ENCODE measurements around the gene ETDB. TPM values are rescaled to one million over a fixed set of nuclear protein-coding genes. Genes with fewer than 3 reads are reported as not detected.
A peak's percentile ranks its signal among the peaks of the same experiment; 100 is the strongest.
"Not testable (repeated sequence)": the region's sequence is repeated elsewhere in the genome, so short reads cannot be mapped to it uniquely, and the experiment has no call there.

ETDB gene
- total RNA-seq: not detected

DNA sequence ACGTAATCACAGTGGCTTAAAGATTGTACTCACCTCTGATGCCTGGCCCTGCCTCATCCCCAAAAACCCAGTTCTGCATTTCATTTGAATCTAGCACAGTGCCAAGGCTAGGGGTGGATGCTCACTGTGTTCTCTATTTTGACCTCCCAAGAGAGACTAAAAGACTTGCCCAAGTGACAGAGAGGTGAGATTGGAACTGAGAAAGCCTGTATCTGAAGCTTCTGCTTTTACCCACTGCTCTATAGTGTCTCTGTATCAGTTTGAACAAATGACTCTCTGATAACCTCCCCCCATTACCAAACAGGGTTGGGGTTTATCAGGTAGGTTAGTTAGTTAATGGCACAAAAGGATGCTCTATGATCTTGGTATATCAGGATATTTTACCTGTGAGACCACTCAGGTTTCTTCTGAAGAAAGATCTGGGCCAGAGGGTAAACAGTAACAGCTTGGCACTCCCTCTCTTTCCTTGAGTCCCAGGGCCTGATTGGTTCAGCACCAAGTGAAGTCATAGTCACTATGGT, at the start of gene ETDB:
Gene ETDB (minus strand): TSS at position 471 of the 521 bp plus-strand sequence. CDS start 1,265 bp downstream, outside the sequence.
- DNase-seq; ATAC-seq; H3K9me3 Mint-ChIP-seq; H3K36me3 Mint-ChIP-seq (ENCODE audit: insufficient read depth); H3K27me3 Mint-ChIP-seq (ENCODE audit: low read depth); H3K4me3 Mint-ChIP-seq; H3K4me1 Mint-ChIP-seq (ENCODE audit: low read depth): not testable (repeated sequence)

GRCh38 chrX:135169534-135169933, 49.2 kb upstream of the ETDB start:
- ATAC-seq; H3K36me3 Mint-ChIP-seq (ENCODE audit: insufficient read depth); H3K9me3 Mint-ChIP-seq; H3K4me3 Mint-ChIP-seq; DNase-seq; H3K27me3 Mint-ChIP-seq (ENCODE audit: low read depth); H3K4me1 Mint-ChIP-seq (ENCODE audit: low read depth): not testable (repeated sequence)

DNA sequence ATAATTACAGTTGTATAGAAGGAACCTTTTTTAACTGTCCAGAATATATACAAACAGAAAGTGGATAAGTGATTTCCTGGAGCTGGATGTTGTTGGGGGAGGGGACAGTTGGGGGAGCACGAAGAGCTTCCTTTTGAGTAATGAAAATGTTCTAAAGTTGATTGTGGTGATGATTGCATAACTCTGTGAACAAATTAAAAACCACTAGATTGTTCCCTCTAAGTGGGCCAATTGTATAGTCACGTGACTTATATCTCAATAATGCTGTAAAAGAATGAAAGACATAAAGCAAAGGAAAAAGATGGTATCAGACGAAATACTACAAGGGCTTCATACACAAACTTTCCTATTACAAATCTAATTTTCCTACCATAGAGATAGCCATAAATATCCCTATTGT, 48.2 kb upstream of the ETDB start:
- H3K4me1 Mint-ChIP-seq (ENCODE audit: low read depth): no peaks in the 10 kb centered on the region
- no peak overlapping the region for H3K4me3 Mint-ChIP-seq
- H3K27me3 Mint-ChIP-seq (ENCODE audit: low read depth): peaks cover 2% of the 10 kb centered on the region
- ATAC-seq: no peak
- no peaks in the 10 kb centered on the region for H3K9me3 Mint-ChIP-seq
- no peaks in the 10 kb centered on the region for H3K36me3 Mint-ChIP-seq (ENCODE audit: insufficient read depth)
- no peak for DNase-seq

DNA sequence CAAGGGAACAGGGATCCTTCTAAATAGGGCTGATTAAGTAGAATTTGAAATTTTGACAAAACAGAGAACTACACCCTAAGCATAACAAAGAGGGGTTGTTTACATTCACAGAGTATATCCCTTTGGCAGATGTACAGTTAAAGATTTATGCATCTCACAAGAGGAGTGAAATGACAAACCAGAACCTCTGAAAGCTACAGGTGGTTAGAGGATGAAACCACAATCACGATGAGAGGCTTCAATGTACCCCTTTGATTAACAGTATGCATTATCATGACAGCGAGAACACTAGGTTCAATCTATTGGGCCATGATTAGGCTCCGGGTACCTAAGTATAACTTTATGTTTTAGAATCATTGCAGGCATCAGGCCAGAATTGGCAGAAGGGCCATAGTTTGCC, 34.4 kb upstream of the ETDB start:
- ATAC-seq: peak in 1 of 2 donors; percentile 44
- H3K4me1 Mint-ChIP-seq (ENCODE audit: low read depth); H3K9me3 Mint-ChIP-seq; H3K27me3 Mint-ChIP-seq (ENCODE audit: low read depth); H3K4me3 Mint-ChIP-seq; DNase-seq; H3K36me3 Mint-ChIP-seq (ENCODE audit: insufficient read depth): not testable (repeated sequence)

DNA sequence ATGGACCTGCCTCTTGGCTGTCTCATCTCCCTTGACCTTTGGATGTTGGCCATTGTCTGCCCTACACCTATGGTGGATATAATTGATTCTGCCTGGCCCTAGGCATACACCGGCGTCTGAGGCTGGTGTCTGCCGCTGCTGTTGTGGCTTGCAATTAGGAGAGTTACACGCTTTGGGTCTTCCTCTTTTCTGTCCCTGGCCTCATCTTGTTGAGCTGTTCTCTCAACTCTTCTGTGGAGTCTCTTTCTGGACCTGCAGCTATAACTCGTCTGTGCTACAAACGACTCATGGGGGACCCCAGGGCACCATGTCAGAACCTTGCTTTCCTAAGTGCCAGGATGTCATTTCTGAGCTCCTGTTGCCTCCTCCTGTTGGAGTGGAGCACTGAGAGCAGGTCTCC, 5.8 kb upstream of the ETDB start:
- not testable (repeated sequence) for H3K27me3 Mint-ChIP-seq (ENCODE audit: low read depth); ATAC-seq

GRCh38 chrX:135116064-135116463, 4.3 kb downstream of the ETDB start:
- not testable (repeated sequence) for ATAC-seq, DNase-seq

More for the DNA sequence above, 5.8 kb upstream of the ETDB start:
- not testable (repeated sequence) for H3K4me1 Mint-ChIP-seq (ENCODE audit: low read depth); H3K36me3 Mint-ChIP-seq (ENCODE audit: insufficient read depth); DNase-seq; H3K4me3 Mint-ChIP-seq; H3K9me3 Mint-ChIP-seq

DNA sequence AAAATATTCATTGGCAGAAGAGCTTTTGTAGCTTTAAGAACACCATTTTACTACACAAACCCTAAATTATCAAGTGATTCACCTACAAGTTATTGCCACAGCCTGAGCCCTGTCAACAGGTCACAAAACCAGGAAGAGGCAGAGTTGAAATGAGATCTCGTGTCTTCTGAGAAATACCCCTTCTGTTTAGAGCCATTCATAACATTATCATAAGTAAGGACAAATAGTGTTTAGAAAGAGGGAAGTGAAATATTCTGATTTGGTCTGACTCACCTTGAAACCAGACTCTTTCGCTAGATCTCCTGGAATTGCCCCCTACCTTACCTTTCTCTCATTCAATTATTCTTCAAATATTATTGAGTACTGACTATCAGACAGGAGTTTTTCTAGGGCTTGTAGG, 5.9 kb downstream of the ETDB start:
- peak; percentile 55 to 57 for ATAC-seq
- Mint-ChIP-seq H3K27me3 (ENCODE audit: low read depth) (peaks cover 7% of the 10 kb centered on the region), H3K9me3 (no peaks in the 10 kb centered on the region), H3K4me3 (no peak overlapping the region), H3K4me1 (ENCODE audit: low read depth) (no peaks in the 10 kb centered on the region), H3K36me3 (ENCODE audit: insufficient read depth) (no peaks in the 10 kb centered on the region)
- DNase-seq: no peak

More at GRCh38 chrX:135116064-135116463, 4.3 kb downstream of the ETDB start:
- H3K4me1 Mint-ChIP-seq (ENCODE audit: low read depth); H3K27me3 Mint-ChIP-seq (ENCODE audit: low read depth); H3K9me3 Mint-ChIP-seq; H3K4me3 Mint-ChIP-seq; H3K36me3 Mint-ChIP-seq (ENCODE audit: insufficient read depth): not testable (repeated sequence)

DNA sequence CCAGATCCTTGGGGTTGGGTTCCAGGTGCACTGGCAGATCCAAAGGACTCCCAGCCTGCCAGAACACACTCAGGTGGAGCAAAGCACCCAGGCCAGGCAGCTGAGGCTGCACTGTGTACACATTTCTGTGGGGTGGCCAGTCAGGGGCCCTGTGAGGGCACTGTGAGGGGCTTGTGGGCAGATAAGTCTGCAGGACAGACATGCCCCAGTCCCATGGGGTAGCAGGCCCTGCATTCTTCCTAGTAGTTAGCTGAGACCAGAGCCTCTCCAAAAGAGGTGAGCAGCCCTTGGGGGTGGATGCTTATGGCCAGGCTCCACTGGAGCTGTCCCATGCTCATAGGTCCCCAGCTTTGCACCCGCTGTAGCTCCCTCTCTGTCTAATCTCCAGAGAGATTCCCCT, 7.6 kb downstream of the ETDB start:
- H3K4me1 Mint-ChIP-seq (ENCODE audit: low read depth): no peaks in the 10 kb centered on the region

DNA sequence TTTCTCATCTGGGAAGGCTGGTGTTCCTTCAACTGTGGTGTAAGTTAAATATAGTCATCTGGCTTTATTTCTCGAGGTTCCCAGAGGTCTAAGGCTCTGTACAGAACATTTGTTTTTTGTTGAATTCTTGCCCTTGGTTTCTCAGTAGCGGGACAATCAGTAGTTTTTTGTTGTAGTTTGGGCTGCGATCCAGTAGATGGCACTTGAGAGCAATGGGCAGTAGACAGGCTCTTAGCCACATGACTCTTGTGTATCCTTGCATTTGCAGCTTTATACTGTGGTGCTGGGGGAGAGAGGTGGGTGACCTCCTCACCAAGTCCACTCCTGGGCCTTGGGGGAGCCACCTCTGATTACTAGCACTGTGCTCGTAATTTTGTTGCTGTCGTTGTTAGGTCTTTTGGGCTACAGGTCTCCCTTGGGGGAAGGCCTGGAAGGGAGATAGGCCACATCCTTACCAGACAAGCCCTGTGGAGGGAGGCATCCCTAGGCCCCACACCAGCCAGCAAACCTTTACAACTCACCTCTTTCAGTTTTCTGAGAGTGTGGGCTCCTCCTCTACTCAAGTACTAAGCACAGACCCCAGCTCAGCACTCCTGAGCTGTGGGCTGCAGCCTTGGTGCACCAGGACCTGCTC, 8.1 kb downstream of the ETDB start:
- DNase-seq (no peak), ATAC-seq (peak; percentile 66 to 67)
- Mint-ChIP-seq H3K9me3 (no peaks in the 10 kb centered on the region), H3K36me3 (ENCODE audit: insufficient read depth) (no peaks in the 10 kb centered on the region), H3K4me1 (ENCODE audit: low read depth) (no peaks in the 10 kb centered on the region), H3K27me3 (ENCODE audit: low read depth) (peaks cover 10% of the 10 kb centered on the region), H3K4me3 (no peak overlapping the region)

More for the DNA sequence above, 7.6 kb downstream of the ETDB start:
- H3K4me3 Mint-ChIP-seq: no peak overlapping the region
- no peaks in the 10 kb centered on the region for H3K9me3 Mint-ChIP-seq
- no peak for DNase-seq
- no peaks in the 10 kb centered on the region for H3K36me3 Mint-ChIP-seq (ENCODE audit: insufficient read depth)
- peaks cover 10% of the 10 kb centered on the region for H3K27me3 Mint-ChIP-seq (ENCODE audit: low read depth)
- ATAC-seq: no peak

DNA sequence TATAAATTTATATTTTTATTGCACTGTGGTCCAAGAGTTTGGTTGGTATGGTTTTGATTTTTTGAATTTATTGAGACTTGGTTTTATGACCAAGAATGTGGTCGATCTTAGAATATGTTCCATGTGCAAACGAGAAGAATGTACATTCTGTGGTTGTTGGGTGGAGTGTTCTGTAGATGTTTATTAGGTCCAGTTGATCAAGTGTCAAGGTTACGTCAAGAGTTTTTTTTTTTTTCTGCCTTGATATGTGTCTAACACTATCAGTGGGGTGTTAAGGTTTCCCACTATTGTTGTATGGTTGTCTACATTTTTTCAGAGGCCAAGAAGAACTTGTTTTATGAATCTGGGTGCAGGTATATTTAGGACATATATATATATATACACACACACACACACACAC, 10.8 kb downstream of the ETDB start:
- peaks cover 10% of the 10 kb centered on the region for H3K27me3 Mint-ChIP-seq (ENCODE audit: low read depth)
- H3K4me3 Mint-ChIP-seq: no peak overlapping the region
- no peaks in the 10 kb centered on the region for H3K36me3 Mint-ChIP-seq (ENCODE audit: insufficient read depth)
- no peak for DNase-seq
- ATAC-seq: no peak
- H3K9me3 Mint-ChIP-seq: no peaks in the 10 kb centered on the region
- H3K4me1 Mint-ChIP-seq (ENCODE audit: low read depth): no peaks in the 10 kb centered on the region

GRCh38 chrX:135099493-135099783, 20.9 kb downstream of the ETDB start:
- no peak for ATAC-seq
- H3K36me3 Mint-ChIP-seq (ENCODE audit: insufficient read depth): no peaks in the 10 kb centered on the region
- H3K27me3 Mint-ChIP-seq (ENCODE audit: low read depth): peaks cover 10% of the 10 kb centered on the region

DNA sequence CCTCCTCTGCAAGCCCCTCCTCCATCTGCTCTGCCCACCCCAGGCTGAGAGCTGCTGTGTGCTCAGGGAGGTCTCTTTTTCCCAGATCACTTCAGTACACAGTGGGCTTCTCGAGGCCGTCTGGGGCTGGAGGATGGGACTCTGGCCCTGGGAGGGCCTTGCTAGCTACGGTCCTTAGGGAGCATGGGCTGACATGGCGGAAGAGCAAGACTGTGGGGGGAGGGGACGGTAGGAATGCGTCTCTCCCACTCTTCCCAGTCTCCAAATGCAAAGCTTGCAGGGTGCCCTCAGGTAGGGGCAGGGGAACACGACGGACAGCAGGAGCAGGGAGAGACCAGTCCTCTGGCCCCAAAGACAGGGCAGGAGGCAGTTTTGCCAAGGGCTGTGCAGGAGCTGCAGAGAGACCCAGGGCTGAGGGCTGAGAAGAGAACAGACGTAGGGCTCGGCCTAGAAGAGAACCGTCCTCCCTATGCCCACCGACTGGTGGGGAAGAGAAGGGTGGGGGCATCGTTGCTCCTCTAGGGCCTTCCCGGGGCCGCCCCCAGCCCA, 23.1 kb downstream of the ETDB start:
- not testable (repeated sequence) for DNase-seq; ATAC-seq; H3K27me3 Mint-ChIP-seq (ENCODE audit: low read depth); H3K36me3 Mint-ChIP-seq (ENCODE audit: insufficient read depth); H3K9me3 Mint-ChIP-seq; H3K4me1 Mint-ChIP-seq (ENCODE audit: low read depth)
- H3K4me3 Mint-ChIP-seq: peak overlapping the region; percentile 48

More at GRCh38 chrX:135099493-135099783, 20.9 kb downstream of the ETDB start:
- DNase-seq: no peak
- Mint-ChIP-seq H3K4me1 (ENCODE audit: low read depth) (peaks cover 5% of the 10 kb centered on the region), H3K4me3 (peak overlapping the region; percentile 72), H3K9me3 (no peaks in the 10 kb centered on the region)

GRCh38 chrX:135095715-135096114, 24.6 kb downstream of the ETDB start:
- no peak overlapping the region for H3K4me3 Mint-ChIP-seq
- ATAC-seq: no peak
- no peaks in the 10 kb centered on the region for H3K36me3 Mint-ChIP-seq (ENCODE audit: insufficient read depth)
- no peaks in the 10 kb centered on the region for H3K9me3 Mint-ChIP-seq
- H3K4me1 Mint-ChIP-seq (ENCODE audit: low read depth): peaks cover 5% of the 10 kb centered on the region
- DNase-seq: no peak
- H3K27me3 Mint-ChIP-seq (ENCODE audit: low read depth): peaks cover 9% of the 10 kb centered on the region

DNA sequence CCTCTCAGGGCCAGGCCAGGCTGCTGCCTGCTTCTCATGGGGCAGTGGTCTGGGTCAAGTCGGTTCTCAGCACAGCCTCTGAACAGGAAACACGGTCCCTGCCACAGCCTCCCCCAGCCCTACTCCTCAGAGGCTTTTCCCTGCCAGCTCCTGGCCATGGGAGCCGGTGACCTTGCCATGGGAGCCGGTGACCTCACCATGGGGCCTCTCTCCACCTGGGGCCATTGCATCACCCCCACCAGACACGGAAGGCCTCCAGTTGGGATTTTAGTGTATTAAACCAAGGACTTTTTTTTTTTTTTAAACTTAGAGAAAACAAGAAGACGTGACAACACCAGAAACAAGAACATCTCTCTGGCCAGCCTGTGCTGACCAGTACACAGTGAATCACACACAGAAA, 25.6 kb downstream of the ETDB start:
- Mint-ChIP-seq H3K9me3 (no peaks in the 10 kb centered on the region), H3K36me3 (ENCODE audit: insufficient read depth) (no peaks in the 10 kb centered on the region), H3K4me3 (no peak overlapping the region), H3K27me3 (ENCODE audit: low read depth) (peaks cover 8% of the 10 kb centered on the region), H3K4me1 (ENCODE audit: low read depth) (peaks cover 5% of the 10 kb centered on the region)
- ATAC-seq (no peak), DNase-seq (no peak)

DNA sequence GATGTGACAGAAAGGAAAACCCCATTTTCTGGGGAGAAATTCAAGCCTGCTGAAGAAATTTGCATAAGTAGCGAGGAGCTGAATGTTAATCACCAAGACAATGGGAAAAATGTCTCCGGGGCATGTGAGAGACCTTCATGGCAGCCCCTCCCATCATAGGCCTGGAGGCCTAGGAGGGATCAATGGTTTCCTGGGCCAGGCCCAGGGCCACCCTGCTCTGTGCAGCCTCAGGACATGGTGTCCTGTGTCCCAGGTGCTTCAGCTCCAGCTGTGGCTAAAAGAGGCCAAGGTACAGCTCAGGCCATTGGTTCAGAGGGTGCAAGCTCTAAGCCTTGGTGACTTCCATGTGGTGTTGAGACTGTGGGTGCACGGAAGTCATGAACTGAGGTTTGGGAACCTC, 31.2 kb downstream of the ETDB start:
- Mint-ChIP-seq H3K4me1 (ENCODE audit: low read depth) (peaks cover 1% of the 10 kb centered on the region), H3K4me3 (no peak overlapping the region), H3K9me3 (no peaks in the 10 kb centered on the region), H3K36me3 (ENCODE audit: insufficient read depth) (no peaks in the 10 kb centered on the region), H3K27me3 (ENCODE audit: low read depth) (peaks cover 5% of the 10 kb centered on the region)
- DNase-seq (no peak), ATAC-seq (no peak)

Data from activated T-cell treated with anti-CD3 and anti-CD28 coated beads, Interleukin-2, amount 50 U/mL, for 4 hours (primary cell).